Lung (tissue), 12 donors: ENCODE measurements around the gene CUL2. TPM values are rescaled to one million over a fixed set of nuclear protein-coding genes. Genes with fewer than 3 reads are reported as not detected.

Experiments used
- ATAC-seq: fragments of 200-7000 bp; cut with Tn5 transposase; one replicate; pipeline ENCODE4 v1.9.1; 2020; ENCODE audit warnings: moderate number of reproducible peaks; ENCODE audit not compliant: insufficient read depth, low FRiP score
- DNase-seq, 3 donors: peaks; one replicate each; pipeline ENCODE4 v3.0.0-alpha.2; 2013 to 2017
- H3K27ac ChIP-seq, 2 donors: one replicate each; pipeline ENCODE4 v1.5.1; 2013; ENCODE audit warnings: mild to moderate bottlenecking in 2 of 2, moderate library complexity in 2 of 2, control low read depth in 1 of 2, inconsistent platforms in 1 of 2, low read depth in 1 of 2, low read length in 1 of 2
- H3K27me3 ChIP-seq, 3 donors: one replicate each; pipeline ENCODE4 v1.5.1; 2013; ENCODE audit warnings: low read length in 2 of 3; ENCODE audit not compliant: control insufficient read depth in 3 of 3, insufficient read depth in 3 of 3
- H3K36me3 ChIP-seq, 4 donors: one replicate each; pipeline ENCODE4 v1.5.1; 2013; ENCODE audit warnings: low read length in 4 of 4, mild to moderate bottlenecking in 1 of 4, moderate library complexity in 1 of 4; ENCODE audit not compliant: control insufficient read depth in 4 of 4, insufficient read depth in 4 of 4
- H3K4me1 ChIP-seq, 5 donors: one replicate each; pipeline ENCODE4 v1.5.1; 2013; ENCODE audit warnings: low read length in 5 of 5, mild to moderate bottlenecking in 2 of 5, moderate library complexity in 1 of 5; ENCODE audit not compliant: control insufficient read depth in 5 of 5, insufficient read depth in 5 of 5
- H3K4me3 ChIP-seq: one replicate; pipeline ENCODE4 v1.5.1; 2013; ENCODE audit warnings: mild to moderate bottlenecking, control low read depth, moderate library complexity
- H3K9ac ChIP-seq, 2 donors: one replicate each; pipeline ENCODE4 v1.5.1; 2013; ENCODE audit warnings: low read length in 2 of 2, control low read depth in 1 of 2; ENCODE audit not compliant: insufficient read depth in 1 of 2
- H3K9me3 ChIP-seq, 4 donors: one replicate each; pipeline ENCODE4 v1.5.1; 2013; ENCODE audit warnings: low read length in 3 of 4, mild to moderate bottlenecking in 1 of 4, moderate library complexity in 1 of 4; ENCODE audit not compliant: control insufficient read depth in 4 of 4, insufficient read depth in 3 of 4
- WGBS, 2 donors: extraction: QIAGEN DNeasy Blood & Tissue Kit; methylation state at CpG; one replicate each; pipeline ENCODE4 v1.1.7; 2013; 5-methylcytosine and 5-hydroxymethylcytosine counted together
- polyA plus RNA-seq, 2 donors: library from polyadenylated mRNA; stranded (reverse); fragments of 200-250 nt; gene quantifications; one replicate each; pipeline ENCODE4 v1.2.1, GENCODE V29; 2013
- total RNA-seq, 2 donors: library from RNA; depleted of rRNA in 1 of 2; stranded (reverse); fragments of >200 nt in 1 of 2; gene quantifications; one replicate each; pipeline ENCODE4 v1.2.1, GENCODE V29; 2014 to 2021
- TF ChIP-seq, protein P1 (sequence below): IDR thresholded peaks from 2 replicates; pipeline ENCODE4 v1.5.1; 2012; ENCODE audit warnings: mild to moderate bottlenecking; ENCODE audit errors: control extremely low read depth, extremely low read depth
- donor health status: control.
- donor health status: control.
- donor health status: Bipolar disorder and iron deficiency.
- donor health status: healthy.
- donor health status: DM: yes; HTN: yes; CAD: no.

Gene CUL2
- total and polyA plus RNA-seq, 4 donors = 7.7 to 30.8 (median 17.6) TPM

- Histone ChIP-seq H3K4me1 (peaks cover 0 to 34% (median 7%) of the 10 kb centered on the region in 5 donors), H3K9ac (no peak overlapping the region), H3K27ac (no peak overlapping the region), H3K36me3 (no peaks in the 10 kb centered on the region), H3K27me3 (no peaks in the 10 kb centered on the region), H3K4me3 (no peak overlapping the region), H3K9me3 (no peaks in the 10 kb centered on the region)
- TF ChIP-seq, protein P1, sequence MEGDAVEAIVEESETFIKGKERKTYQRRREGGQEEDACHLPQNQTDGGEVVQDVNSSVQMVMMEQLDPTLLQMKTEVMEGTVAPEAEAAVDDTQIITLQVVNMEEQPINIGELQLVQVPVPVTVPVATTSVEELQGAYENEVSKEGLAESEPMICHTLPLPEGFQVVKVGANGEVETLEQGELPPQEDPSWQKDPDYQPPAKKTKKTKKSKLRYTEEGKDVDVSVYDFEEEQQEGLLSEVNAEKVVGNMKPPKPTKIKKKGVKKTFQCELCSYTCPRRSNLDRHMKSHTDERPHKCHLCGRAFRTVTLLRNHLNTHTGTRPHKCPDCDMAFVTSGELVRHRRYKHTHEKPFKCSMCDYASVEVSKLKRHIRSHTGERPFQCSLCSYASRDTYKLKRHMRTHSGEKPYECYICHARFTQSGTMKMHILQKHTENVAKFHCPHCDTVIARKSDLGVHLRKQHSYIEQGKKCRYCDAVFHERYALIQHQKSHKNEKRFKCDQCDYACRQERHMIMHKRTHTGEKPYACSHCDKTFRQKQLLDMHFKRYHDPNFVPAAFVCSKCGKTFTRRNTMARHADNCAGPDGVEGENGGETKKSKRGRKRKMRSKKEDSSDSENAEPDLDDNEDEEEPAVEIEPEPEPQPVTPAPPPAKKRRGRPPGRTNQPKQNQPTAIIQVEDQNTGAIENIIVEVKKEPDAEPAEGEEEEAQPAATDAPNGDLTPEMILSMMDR = no peak
- 94 to 95% methylated on average over 17 of the region's 17 CpGs for WGBS, 2 donors
- no peak for ATAC-seq
- no peak for DNase-seq
Measured at GRCh38 chr10:34969171-34969570, 121.0 kb downstream of the CUL2 start.

GRCh38 chr10:34967335-34967880, 122.7 kb downstream of the CUL2 start:
- ATAC-seq = no peak
- peaks cover 0 to 34% (median 7%) of the 10 kb centered on the region in 5 donors for H3K4me1 ChIP-seq
- no peaks in the 10 kb centered on the region for H3K9me3 ChIP-seq
- H3K27ac ChIP-seq = peak overlapping the region in 1 of 2 donors; percentile 8
- WGBS, 2 donors = 50 to 73% methylated on average over 14 of the region's 14 CpGs
- no peak overlapping the region for H3K9ac ChIP-seq
- H3K36me3 ChIP-seq = no peaks in the 10 kb centered on the region
- H3K4me3 ChIP-seq = no peak overlapping the region
- TF ChIP-seq, protein P1 = no peak
- peak; percentile 94 to 97 (median 95) for DNase-seq
- H3K27me3 ChIP-seq = no peaks in the 10 kb centered on the region

DNA sequence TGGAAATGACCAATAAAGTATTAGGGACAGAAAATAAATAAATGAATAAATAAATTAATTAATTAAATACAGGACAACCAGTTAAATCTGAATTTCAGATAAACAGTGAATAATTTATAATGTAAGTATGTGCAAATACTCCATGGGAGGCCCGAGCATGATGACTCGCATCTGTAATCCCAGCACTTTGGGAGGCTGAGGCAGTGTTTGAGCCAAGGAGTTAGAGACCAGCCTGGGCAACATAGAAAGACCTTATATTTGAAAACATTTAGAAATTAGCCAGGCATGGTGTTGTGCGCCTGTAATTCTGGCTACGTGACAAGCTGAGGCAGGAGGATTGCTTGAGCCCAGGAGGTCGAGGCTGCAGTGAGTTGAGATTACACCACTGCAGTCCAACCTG, 123.7 kb downstream of the CUL2 start:
- Histone ChIP-seq H3K4me3 (no peak overlapping the region), H3K27me3 (no peaks in the 10 kb centered on the region), H3K27ac (no peak overlapping the region), H3K4me1 (peaks cover 0 to 30% (median 7%) of the 10 kb centered on the region in 5 donors), H3K36me3 (no peaks in the 10 kb centered on the region), H3K9me3 (no peaks in the 10 kb centered on the region), H3K9ac (no peak overlapping the region)
- no peak for ATAC-seq
- peak; percentile 83 to 91 (median 88) for DNase-seq
- TF ChIP-seq, protein P1 = no peak
- WGBS, 2 donors = 89 to 90% methylated on average over 5 of the region's 5 CpGs

- no peak overlapping the region for H3K9ac ChIP-seq
- H3K27me3 ChIP-seq = no peaks in the 10 kb centered on the region
- H3K4me3 ChIP-seq = no peak overlapping the region
- peaks cover 0 to 26% (median 7%) of the 10 kb centered on the region in 5 donors for H3K4me1 ChIP-seq
- H3K27ac ChIP-seq = no peak overlapping the region
- H3K9me3 ChIP-seq = no peaks in the 10 kb centered on the region
- peak in 2 of 3 donors; percentile 75 to 77 for DNase-seq
- no peak for ATAC-seq
- 76 to 89% methylated on average over 5 of the region's 5 CpGs for WGBS, 2 donors
- TF ChIP-seq, protein P1 = no peak
- no peaks in the 10 kb centered on the region for H3K36me3 ChIP-seq
Measured at GRCh38 chr10:34966040-34966439, 124.1 kb downstream of the CUL2 start.
